AG09309 (cell line): ENCODE results near the gene TMEM266.
A peak's percentile ranks its signal among the peaks of the same experiment; 100 is the strongest.

ENCODE experiments used
- DNase-seq: peaks from one replicate; pipeline ENCODE4 v3.0.0-alpha.2; 2010; ENCODE audit warnings: low read depth
- H3K4me3 ChIP-seq: 2 replicates; pipeline ENCODE4 v1.5.1; 2011; ENCODE audit warnings: mild to moderate bottlenecking, low read depth, low read length, moderate library complexity; ENCODE audit not compliant: control insufficient read depth
- CTCF ChIP-seq: IDR thresholded peaks from 2 replicates; pipeline ENCODE4 v1.5.1; 2011; ENCODE audit warnings: mild to moderate bottlenecking, low read depth, low read length, inconsistent platforms; ENCODE audit not compliant: insufficient read depth, control insufficient read depth; ENCODE audit errors: missing control alignments

TMEM266 gene

DNA sequence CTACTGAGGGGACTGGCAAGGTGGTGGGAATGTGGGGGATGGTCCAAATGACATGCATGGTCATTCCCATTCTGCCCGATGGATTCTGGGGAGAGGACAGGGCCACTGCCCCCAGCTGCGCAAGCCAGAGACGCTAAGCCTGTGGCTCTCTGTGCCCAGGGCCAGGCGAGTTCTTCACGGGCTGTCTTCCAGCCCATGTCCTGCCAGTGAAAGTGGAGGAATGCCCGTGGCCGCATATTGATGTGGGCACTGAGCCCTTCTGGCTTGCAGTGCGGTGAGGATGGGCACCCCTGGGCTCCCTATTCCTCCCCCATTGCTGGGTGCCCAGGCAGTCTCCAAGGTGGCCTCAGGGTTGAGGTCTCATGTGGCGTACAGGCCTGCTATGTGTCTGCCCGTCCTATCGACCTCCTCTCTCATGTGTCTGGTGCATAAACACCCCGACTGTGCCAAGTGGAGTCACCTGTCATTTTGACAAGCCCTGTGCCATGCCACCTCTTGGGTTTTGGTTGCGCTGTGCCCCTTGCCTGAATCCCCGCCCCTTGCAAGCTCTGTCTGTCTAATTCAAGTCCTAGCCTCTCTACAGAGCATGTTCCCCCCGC, 116.8 kb downstream of the TMEM266 start:
- no peak overlapping the region for H3K4me3 ChIP-seq
- no peak for DNase-seq
- TF ChIP-seq CTCF: no peak

GRCh38 chr15:76177491-76178040, 117.8 kb downstream of the TMEM266 start:
- no peak overlapping the region for H3K4me3 ChIP-seq
- peak; percentile 45 for DNase-seq
- TF ChIP-seq CTCF: no peak

- no peak for DNase-seq
These were observed 118.7 kb downstream of the TMEM266 start for GRCh38 chr15:76178296-76179000.

DNA sequence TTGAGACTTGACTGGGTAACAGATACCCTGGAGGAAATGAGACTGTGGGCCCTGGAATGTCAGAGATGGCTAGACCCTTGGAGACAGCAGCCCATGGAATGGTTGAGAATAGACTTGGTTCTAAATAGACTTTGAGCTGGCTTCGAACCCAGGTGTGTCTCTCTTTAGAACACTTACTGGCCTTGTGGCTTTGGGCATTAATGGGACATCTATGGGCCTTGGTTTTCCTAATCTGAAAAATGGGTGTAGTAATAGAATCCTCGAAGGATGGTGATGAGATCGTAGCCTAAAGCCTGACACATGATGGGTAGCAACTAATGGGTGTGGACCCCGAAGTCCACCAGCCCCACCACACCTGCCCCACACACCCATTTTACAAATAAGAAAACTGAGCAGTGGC, 119.2 kb downstream of the TMEM266 start:
- no peak for DNase-seq
- no peak for TF ChIP-seq CTCF
- no peak overlapping the region for H3K4me3 ChIP-seq

More at GRCh38 chr15:76178296-76179000, 118.7 kb downstream of the TMEM266 start:
- no peak for TF ChIP-seq CTCF
- H3K4me3 ChIP-seq: no peak overlapping the region

- H3K4me3 ChIP-seq: no peak overlapping the region
- no peak for DNase-seq
- no peak for TF ChIP-seq CTCF
These were observed 120.5 kb downstream of the TMEM266 start for GRCh38 chr15:76180321-76180720.

- no peak for TF ChIP-seq CTCF
- H3K4me3 ChIP-seq: no peak overlapping the region
- DNase-seq: no peak
These were observed 121.9 kb downstream of the TMEM266 start for GRCh38 chr15:76181705-76182107.
